GM23338 (cell line): ENCODE measurements around the gene UBAC2. TPM values are rescaled to one million over a fixed set of nuclear protein-coding genes. Genes with fewer than 3 reads are reported as not detected.

ENCODE experiments used
- ATAC-seq: fragments of 200-7000 bp; cut with Tn5 transposase; 3 replicates; pipeline ENCODE4 v1.9.1; 2020
- DNase-seq: peaks from one replicate; pipeline ENCODE4 v3.0.0-alpha.2; 2015; ENCODE audit warnings: low spot score
- H2AFZ ChIP-seq: fragments of 200-600 bp; sonication (generic); 2 replicates; pipeline ENCODE4 v1.8.0; 2016; ENCODE audit warnings: antibody characterized with exemption, mild to moderate bottlenecking, moderate library complexity
- H3F3A ChIP-seq: fragments of 200-600 bp; sonication (generic); replicated peaks from 2 replicates; pipeline ENCODE4 v1.8.0; 2017; ENCODE audit warnings: antibody characterized with exemption, mixed run types, low read depth
- H3K27ac ChIP-seq: fragments of 200-600 bp; sonication (generic); 2 replicates; pipeline ENCODE4 v1.6.1; 2016; ENCODE audit warnings: low read depth
- H3K27me3 ChIP-seq: fragments of 200-600 bp; sonication (generic); 2 replicates; pipeline ENCODE4 v1.8.0; 2016; ENCODE audit warnings: mild to moderate bottlenecking, mixed run types, moderate library complexity; ENCODE audit not compliant: insufficient read depth
- H3K36me3 ChIP-seq: fragments of 200-600 bp; sonication (generic); 2 replicates; pipeline ENCODE4 v1.8.0; 2016; ENCODE audit warnings: mild to moderate bottlenecking; ENCODE audit not compliant: insufficient read depth
- H3K4me1 ChIP-seq: fragments of 200-600 bp; sonication (generic); 2 replicates; pipeline ENCODE4 v1.8.0; 2016; ENCODE audit warnings: mild to moderate bottlenecking, moderate library complexity; ENCODE audit not compliant: insufficient read depth
- H3K4me2 ChIP-seq: fragments of 200-600 bp; sonication (generic); 2 replicates; pipeline ENCODE4 v1.7.1; 2017; ENCODE audit warnings: mixed run types
- H3K4me3 ChIP-seq: fragments of 200-600 bp; sonication (generic); 2 replicates; pipeline ENCODE4 v1.6.1; 2016; ENCODE audit warnings: mixed run types
- H3K79me2 ChIP-seq: fragments of 200-600 bp; sonication (generic); replicated peaks from 2 replicates; pipeline ENCODE4 v1.8.0; 2017; ENCODE audit warnings: mild to moderate bottlenecking; ENCODE audit not compliant: insufficient read depth
- H3K9me2 ChIP-seq: fragments of 200-600 bp; sonication (generic); 2 replicates; pipeline ENCODE4 v1.8.0; 2017; ENCODE audit not compliant: insufficient read depth
- H4K20me1 ChIP-seq: fragments of 200-600 bp; sonication (generic); replicated peaks from 2 replicates; pipeline ENCODE4 v1.8.0; 2017; ENCODE audit warnings: mild to moderate bottlenecking; ENCODE audit not compliant: insufficient read depth
- H3K27ac Mint-ChIP-seq: 2 replicates; pipeline ENCODE4 v1.8.0; 2020; ENCODE audit warnings: inconsistent platforms, mild to moderate bottlenecking, moderate library complexity, mixed read lengths
- H3K27me3 Mint-ChIP-seq: 3 replicates; pipeline ENCODE4 v1.8.0; 2022; ENCODE audit warnings: low read depth, mild to moderate bottlenecking, moderate library complexity, mixed read lengths, inconsistent platforms; ENCODE audit not compliant: insufficient read depth, poor library complexity
- H3K36me3 Mint-ChIP-seq: 3 replicates; pipeline ENCODE4 v1.8.0; 2021; ENCODE audit warnings: low read depth, mild to moderate bottlenecking, inconsistent platforms, moderate library complexity, mixed read lengths
- H3K4me1 Mint-ChIP-seq: 3 replicates; pipeline ENCODE4 v1.8.0; 2020; ENCODE audit warnings: mild to moderate bottlenecking, inconsistent platforms, mixed read lengths
- H3K4me3 Mint-ChIP-seq: 3 replicates; pipeline ENCODE4 v1.8.0; 2021; ENCODE audit warnings: moderate library complexity, mild to moderate bottlenecking, inconsistent platforms, mixed read lengths
- H3K9me3 Mint-ChIP-seq: 3 replicates; pipeline ENCODE4 v1.8.0; 2020; ENCODE audit warnings: moderate library complexity, mild to moderate bottlenecking, inconsistent platforms, mixed read lengths
- CREB1 ChIP-seq: fragments of 250-450 bp; sonication (Bioruptor Pico); IDR thresholded peaks from 2 replicates; pipeline ENCODE4 v1.5.0; 2020; ENCODE audit warnings: low read depth, mild to moderate bottlenecking, moderate library complexity
- CTCF ChIP-seq, 2 experiments: fragments of 200-600 bp in 1 of 2; sonication (generic) in 1 of 2; conservative IDR thresholded peaks; 2 replicates each; pipeline versions ENCODE4 v1.5.1 to v1.6.1; 2016 to 2017; ENCODE audit warnings: antibody characterized with exemption in 2 of 2, low read depth in 2 of 2, mild to moderate bottlenecking in 2 of 2, moderate library complexity in 1 of 2
- ETS1 ChIP-seq: IDR thresholded peaks from 2 replicates; pipeline ENCODE4 v1.6.1; 2016; ENCODE audit warnings: antibody characterized with exemption
- EZH2 ChIP-seq: fragments of 200-600 bp; sonication (generic); IDR thresholded peaks from one replicate; pipeline ENCODE4 v1.8.0; 2017; ENCODE audit warnings: antibody characterized with exemption, mild to moderate bottlenecking, low read depth; ENCODE audit not compliant: unreplicated experiment
- EZH2phosphoT487 ChIP-seq: fragments of 200-600 bp; sonication (generic); IDR thresholded peaks from one replicate; pipeline ENCODE4 v1.8.1; 2018; ENCODE audit warnings: antibody characterized with exemption; ENCODE audit not compliant: unreplicated experiment
- JUNB ChIP-seq: IDR thresholded peaks from one replicate; pipeline ENCODE4 v1.6.1; 2016; ENCODE audit warnings: antibody characterized with exemption; ENCODE audit not compliant: unreplicated experiment
- NANOG ChIP-seq: IDR thresholded peaks from 2 replicates; pipeline ENCODE4 v1.6.1; 2016; ENCODE audit warnings: antibody characterized with exemption, borderline replicate concordance
- POLR2AphosphoS5 ChIP-seq: IDR thresholded peaks from 2 replicates; pipeline ENCODE4 v1.6.1; 2016; ENCODE audit warnings: antibody characterized with exemption, low read depth
- STAT1 ChIP-seq: IDR thresholded peaks from one replicate; pipeline ENCODE4 v1.6.1; 2016; ENCODE audit warnings: antibody characterized with exemption; ENCODE audit not compliant: unreplicated experiment
- ZNF462 ChIP-seq: fragments of 250-450 bp; sonication (Bioruptor Pico); IDR thresholded peaks from 2 replicates; pipeline ENCODE4 v1.5.0; 2020; ENCODE audit warnings: mild to moderate bottlenecking, moderate library complexity
- polyA plus RNA-seq: library from polyadenylated mRNA; unstranded; fragments of >200 nt; fragmentation: Nextera tagmentation; extraction: Ambion mirVana; gene quantifications from 2 replicates; pipeline ENCODE4 v1.2.1, GENCODE V29; 2016
- total RNA-seq: library from RNA; depleted of rRNA; stranded (reverse); fragments of >200 nt; shearing (Covaris generic); gene quantifications from 2 replicates; pipeline ENCODE4 v1.2.3, GENCODE V29; 2014

The UBAC2 gene
- total and polyA plus RNA-seq, 2 experiments from 2014 or later = 37.9 to 76.9 TPM

- no peak overlapping the region for H3K27ac Mint-ChIP-seq
- Histone ChIP-seq H4K20me1 (peaks cover 6% of the 10 kb centered on the region), H3K4me3 (no peak overlapping the region), H3K9me2 (no peaks in the 10 kb centered on the region), H3F3A (no peaks in the 10 kb centered on the region), H3K27me3 (no peaks in the 10 kb centered on the region), H3K4me2 (no peak overlapping the region), H3K36me3 (no peaks in the 10 kb centered on the region; the same call in 1 of the 2 replicates), H3K79me2 (no peaks in the 10 kb centered on the region), H3K4me1 (no peaks in the 10 kb centered on the region), H2AFZ (no peak overlapping the region), H3K27ac (no peak overlapping the region)
- peaks cover 11% of the 10 kb centered on the region for H3K27me3 Mint-ChIP-seq
- peaks cover 12% of the 10 kb centered on the region for H3K4me1 Mint-ChIP-seq
- H3K9me3 Mint-ChIP-seq = no peaks in the 10 kb centered on the region
- no peak for DNase-seq
- TF ChIP-seq CTCF (conservative IDR thresholded peaks at IDR 0.05; ENCODE audit: low read depth in 2 of 2) (no peak), NANOG (no peak), JUNB (no peak)
- H3K4me3 Mint-ChIP-seq = no peak overlapping the region
- peaks cover 3% of the 10 kb centered on the region; the same call in 2 of the 3 replicates for H3K36me3 Mint-ChIP-seq
- no peak for ATAC-seq
Measured at GRCh38 chr13:99355267-99356011, 154.8 kb downstream of the UBAC2 start.

- H3F3A ChIP-seq = no peaks in the 10 kb centered on the region
- H3K4me2 ChIP-seq = no peak overlapping the region
- H3K4me3 ChIP-seq = no peak overlapping the region
- H4K20me1 ChIP-seq = peaks cover 6% of the 10 kb centered on the region
- H3K4me3 Mint-ChIP-seq = no peak overlapping the region
- no peaks in the 10 kb centered on the region for H3K79me2 ChIP-seq
- H3K27me3 ChIP-seq = no peaks in the 10 kb centered on the region
- H3K27ac Mint-ChIP-seq = no peak overlapping the region
- ATAC-seq (no peak), DNase-seq (no peak)
- no peaks in the 10 kb centered on the region for H3K9me2 ChIP-seq
- no peak overlapping the region for H2AFZ ChIP-seq
- H3K36me3 ChIP-seq = no peaks in the 10 kb centered on the region; the same call in 1 of the 2 replicates
- H3K27ac ChIP-seq = no peak overlapping the region
- H3K4me1 Mint-ChIP-seq = peaks cover 12% of the 10 kb centered on the region
- H3K27me3 Mint-ChIP-seq = peaks cover 11% of the 10 kb centered on the region
- peaks cover 3% of the 10 kb centered on the region; the same call in 2 of the 3 replicates for H3K36me3 Mint-ChIP-seq
- no peaks in the 10 kb centered on the region for H3K9me3 Mint-ChIP-seq
- no peaks in the 10 kb centered on the region for H3K4me1 ChIP-seq
- TF ChIP-seq ZNF462 (CRISPR knock-in tag) = no peak
- TF ChIP-seq CTCF (conservative IDR thresholded peaks at IDR 0.05; ENCODE audit: low read depth in 2 of 2) = no peak
- no peak for TF ChIP-seq EZH2phosphoT487
- no peak for TF ChIP-seq POLR2AphosphoS5
- no peak for TF ChIP-seq ETS1
- no peak for TF ChIP-seq EZH2
- no peak for TF ChIP-seq NANOG
- no peak for TF ChIP-seq CREB1 (CRISPR knock-in tag)
- TF ChIP-seq STAT1 = no peak
Measured at GRCh38 chr13:99356012-99356261, 155.3 kb downstream of the UBAC2 start.
